Measurements from ENCODE around the gene WASHC4.

WASHC4 gene, protein sequence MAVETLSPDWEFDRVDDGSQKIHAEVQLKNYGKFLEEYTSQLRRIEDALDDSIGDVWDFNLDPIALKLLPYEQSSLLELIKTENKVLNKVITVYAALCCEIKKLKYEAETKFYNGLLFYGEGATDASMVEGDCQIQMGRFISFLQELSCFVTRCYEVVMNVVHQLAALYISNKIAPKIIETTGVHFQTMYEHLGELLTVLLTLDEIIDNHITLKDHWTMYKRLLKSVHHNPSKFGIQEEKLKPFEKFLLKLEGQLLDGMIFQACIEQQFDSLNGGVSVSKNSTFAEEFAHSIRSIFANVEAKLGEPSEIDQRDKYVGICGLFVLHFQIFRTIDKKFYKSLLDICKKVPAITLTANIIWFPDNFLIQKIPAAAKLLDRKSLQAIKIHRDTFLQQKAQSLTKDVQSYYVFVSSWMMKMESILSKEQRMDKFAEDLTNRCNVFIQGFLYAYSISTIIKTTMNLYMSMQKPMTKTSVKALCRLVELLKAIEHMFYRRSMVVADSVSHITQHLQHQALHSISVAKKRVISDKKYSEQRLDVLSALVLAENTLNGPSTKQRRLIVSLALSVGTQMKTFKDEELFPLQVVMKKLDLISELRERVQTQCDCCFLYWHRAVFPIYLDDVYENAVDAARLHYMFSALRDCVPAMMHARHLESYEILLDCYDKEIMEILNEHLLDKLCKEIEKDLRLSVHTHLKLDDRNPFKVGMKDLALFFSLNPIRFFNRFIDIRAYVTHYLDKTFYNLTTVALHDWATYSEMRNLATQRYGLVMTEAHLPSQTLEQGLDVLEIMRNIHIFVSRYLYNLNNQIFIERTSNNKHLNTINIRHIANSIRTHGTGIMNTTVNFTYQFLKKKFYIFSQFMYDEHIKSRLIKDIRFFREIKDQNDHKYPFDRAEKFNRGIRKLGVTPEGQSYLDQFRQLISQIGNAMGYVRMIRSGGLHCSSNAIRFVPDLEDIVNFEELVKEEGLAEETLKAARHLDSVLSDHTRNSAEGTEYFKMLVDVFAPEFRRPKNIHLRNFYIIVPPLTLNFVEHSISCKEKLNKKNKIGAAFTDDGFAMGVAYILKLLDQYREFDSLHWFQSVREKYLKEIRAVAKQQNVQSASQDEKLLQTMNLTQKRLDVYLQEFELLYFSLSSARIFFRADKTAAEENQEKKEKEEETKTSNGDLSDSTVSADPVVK

DNA sequence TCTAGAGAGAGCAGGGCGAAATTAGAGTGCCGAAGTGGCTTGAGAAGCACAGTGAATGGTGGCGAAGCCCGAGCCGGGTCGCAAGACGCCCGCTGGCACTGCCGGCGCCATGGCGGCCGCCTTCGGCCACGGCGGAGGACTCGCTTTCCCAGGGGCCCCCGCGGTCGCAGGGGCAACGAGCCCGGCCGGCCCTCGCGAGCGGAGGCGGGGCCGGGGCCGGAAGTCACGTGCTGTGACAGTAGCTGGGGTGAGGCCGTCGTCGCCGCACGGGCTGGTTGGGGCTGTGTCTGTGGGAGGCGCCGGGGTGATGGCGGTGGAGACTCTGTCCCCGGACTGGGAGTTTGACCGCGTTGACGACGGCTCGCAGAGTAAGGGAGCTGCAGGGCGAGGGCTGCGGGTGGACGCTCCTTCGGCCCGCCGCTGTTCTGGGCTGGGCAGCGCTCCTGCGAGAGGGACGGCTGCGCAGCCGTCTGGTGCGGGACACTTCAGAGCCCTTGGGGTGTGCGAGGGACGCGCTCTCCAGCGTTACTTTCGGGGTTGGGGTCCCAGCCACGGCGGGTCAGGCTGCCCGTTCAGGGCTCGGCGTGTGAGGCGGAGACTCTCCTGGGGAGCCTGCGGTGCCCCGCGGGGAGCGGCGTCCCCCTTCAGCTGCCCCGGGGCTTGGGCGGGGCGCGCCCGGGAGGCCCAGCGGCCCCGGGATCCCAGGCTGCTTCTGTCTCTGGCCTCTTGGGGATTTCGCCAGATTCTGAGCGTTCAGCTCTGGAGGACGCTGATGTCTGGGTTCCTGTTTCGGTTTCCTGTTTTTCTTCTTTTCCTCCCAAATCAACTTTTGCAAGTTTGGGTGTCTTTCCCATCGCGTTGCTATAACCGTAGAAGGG lies at the start of gene WASHC4:
TSS of gene WASHC4 (plus strand) at position 238 of the 878 bp plus-strand sequence. CDS start at position 308, 70 bp downstream.
- DNase-seq (ENCODE audit: low read depth): peak; percentile 86

DNA sequence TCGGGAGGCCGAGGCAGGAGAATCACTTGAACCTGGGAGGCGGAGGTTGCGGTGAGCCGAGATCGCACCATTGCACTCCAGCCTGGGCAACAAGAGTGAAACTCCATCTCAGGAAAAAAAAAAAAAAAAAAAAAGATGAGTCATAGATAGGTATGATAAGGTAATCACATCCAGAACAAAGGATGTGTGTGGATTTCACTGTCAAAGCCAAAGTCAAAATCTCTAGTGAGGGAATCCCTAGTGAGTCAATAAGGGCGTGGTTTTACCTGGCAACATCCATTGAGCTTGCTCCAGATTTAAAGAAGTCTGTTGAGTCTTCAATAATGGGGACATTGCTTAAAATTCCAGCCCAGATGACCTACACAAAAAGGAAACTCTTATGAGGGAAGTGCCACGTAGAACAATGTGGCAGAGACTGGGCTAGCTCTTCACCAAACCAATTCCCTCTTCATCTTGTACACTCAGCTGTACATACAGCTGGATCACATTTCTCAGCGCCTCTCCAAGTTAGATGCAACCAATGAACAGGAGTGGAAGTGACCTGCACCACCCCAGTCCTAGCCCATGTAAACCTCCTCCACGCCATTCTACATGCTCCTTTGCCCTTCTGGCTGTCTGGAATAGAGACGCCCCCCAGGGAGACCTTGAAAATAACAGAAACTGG lies 46.7 kb upstream of the WASHC4 start:
- DNase-seq (ENCODE audit: low read depth): no peak

DNA sequence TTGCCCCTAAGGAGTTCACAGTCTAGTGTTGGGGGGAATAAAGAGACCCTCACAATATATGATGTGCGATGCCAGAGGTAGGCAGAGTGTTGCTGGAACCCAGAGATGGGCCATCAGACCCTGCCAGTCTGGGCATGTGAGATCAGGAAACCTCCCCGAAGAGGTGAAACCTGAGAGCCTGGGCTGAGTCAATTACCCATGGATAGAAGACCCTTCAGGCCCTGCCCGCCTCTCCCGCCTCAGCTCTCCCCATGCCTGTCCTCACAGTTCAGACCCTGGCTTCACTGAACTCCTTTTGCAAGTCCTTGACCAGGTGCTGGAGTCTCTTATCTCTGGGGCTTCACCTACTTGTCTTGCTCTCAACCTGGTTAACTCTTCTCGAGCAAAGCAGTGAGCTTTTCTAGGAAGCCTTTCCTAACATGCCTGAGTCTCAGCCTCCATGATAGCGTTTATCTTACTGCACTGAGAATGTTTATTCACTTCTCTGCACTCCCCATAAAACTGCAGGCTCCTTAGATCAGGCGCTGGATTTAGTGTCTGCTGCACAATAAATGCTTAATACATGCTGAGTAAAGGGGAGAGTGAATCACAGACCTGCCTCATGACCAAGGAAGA lies 42.9 kb upstream of the WASHC4 start:
- no peak for DNase-seq (ENCODE audit: low read depth)

DNA sequence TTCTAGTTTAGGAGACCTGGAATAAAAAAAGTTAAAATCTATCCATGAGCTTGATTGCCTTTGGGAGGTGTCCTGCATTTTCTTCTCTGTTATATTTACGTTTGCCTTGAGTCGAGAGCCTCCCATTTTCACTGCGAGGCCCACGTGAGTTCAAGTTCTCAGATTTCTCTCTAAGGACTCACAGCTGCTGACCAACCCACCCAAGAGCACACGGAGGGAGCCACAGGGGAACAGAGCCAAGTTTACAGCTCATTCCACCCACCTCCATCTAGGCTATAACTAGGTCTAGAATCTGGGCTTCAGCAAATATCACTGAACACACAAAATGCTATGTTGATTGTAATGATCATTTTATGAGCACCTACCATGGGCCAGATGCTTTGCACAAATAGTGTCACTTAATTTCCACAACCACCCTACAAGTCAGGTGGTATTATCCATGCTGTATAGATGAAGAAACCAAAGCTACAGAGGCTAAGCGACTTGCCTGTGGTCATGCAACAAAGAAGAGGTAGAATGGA lies 40.0 kb upstream of the WASHC4 start:
- no peak for DNase-seq (ENCODE audit: low read depth)

DNA sequence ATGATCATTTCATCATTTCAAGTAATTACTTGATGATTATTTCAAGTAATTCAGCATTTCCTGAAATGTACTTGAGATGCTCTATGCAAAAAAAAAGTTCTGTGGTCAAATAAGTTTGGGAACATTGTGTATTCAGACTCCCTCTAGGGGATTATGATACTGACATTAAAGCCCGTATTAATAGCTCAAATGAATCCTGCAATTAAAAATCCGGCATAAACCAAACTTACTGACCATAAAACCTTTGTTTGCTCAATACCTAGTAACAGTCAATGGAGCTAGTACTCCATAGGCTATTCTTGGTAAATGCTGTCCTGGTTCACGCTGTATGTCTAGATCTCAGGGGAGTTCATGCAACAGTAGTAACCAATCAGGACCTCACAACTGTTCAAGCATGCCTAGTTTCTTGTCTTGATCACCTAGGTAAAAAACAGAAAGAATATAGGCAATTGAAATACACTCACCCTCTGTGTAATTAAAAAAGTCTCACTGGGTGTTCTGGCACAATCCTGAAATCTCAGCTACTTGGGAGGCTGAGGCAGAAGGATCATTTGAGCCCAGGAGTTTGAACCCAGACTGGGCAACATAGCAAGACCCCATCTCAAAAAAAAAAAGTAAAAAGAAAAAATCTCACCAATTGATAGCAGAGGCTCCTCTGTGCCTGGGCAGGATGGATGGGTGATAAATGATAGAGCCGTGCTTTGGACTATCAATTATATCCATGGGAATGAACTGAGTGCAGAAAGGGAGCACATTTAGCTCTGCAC lies 37.4 kb upstream of the WASHC4 start:
- DNase-seq (ENCODE audit: low read depth): no peak

DNA sequence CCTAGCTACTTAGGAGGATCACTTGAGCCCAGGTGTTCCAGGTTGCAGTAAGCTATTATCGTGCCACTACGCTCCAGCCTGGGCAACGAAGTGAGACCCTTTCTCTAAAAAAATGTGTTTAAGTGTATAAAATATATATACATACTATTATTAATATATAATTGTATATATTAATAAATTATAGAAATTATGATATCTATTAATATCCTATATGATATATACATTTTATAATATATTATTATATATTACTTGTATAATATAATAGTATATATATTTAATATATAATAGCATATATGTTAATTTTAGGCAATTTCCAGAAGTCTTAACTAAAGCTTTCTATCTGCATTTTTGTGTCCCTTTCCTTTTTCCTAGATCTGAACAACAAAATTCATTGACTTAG lies 35.5 kb upstream of the WASHC4 start:
- no peak for DNase-seq (ENCODE audit: low read depth)

DNA sequence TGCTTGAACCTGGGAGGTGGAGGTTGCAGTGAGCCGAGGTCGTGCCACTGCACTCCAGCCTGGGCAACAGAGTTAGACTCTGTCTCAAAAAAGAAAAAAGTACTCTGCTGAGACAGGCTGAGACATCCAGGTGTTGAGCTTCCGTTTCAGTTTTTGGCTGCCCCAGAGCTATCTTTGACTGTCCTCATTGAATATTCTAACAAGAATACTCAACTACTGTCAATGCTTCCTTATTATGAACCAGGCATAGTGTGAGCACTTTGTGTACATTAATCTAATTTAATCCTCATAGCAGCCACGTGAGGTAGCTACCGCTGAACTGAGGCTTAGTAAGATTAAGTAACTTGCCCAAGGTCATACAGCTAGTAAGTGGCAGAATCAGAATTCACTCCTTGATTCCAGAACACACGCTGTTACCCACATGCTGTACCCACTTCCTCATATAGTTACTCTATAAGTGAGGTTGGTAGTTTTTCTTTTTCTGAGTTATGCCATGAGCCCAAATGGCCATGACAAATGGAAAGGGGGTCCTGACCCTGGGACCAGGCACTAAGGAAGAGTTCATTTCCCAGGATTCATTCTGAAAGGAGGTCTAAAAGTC lies 34.5 kb upstream of the WASHC4 start:
- no peak for DNase-seq (ENCODE audit: low read depth)

DNA sequence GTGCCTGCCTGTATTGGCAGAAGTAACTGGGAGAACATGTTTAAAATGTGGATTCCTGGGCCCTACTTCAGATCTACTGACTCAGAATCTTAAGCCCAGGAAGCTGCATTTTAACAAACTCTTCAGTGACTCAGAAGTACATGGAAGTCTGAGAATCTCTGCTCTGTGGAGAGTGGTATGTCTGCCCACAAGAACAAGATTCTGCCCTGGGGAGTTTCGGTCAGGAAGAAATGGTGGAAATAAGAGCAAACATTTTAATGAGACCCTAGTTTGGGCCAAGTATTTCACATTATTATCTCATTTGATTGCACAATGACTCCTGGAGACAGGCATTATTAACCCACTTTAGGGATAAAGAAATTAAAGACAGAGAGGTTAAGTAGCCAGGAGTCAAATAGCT lies 31.4 kb upstream of the WASHC4 start:
- peak; percentile 73 for DNase-seq (ENCODE audit: low read depth)

DNA sequence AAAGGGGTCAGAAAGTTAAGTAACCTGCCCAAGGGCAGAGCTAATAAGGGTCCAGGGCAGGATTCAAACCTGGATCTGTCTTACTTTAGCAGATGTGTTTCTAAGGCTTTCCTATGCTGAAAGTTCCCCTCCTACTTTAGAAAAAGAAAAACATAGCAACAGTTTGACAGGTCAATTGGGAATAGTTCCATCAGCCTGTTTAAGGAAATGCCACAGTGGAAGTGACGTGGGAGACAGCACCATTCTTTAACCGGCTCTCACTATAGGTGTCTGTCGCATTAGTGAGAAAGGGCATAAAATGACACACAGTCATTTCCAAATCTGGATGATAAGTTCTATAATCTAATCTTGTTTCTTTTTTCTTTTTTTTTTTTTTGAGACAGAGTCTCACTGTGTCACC lies 30.6 kb upstream of the WASHC4 start:
- no peak for DNase-seq (ENCODE audit: low read depth)

DNA sequence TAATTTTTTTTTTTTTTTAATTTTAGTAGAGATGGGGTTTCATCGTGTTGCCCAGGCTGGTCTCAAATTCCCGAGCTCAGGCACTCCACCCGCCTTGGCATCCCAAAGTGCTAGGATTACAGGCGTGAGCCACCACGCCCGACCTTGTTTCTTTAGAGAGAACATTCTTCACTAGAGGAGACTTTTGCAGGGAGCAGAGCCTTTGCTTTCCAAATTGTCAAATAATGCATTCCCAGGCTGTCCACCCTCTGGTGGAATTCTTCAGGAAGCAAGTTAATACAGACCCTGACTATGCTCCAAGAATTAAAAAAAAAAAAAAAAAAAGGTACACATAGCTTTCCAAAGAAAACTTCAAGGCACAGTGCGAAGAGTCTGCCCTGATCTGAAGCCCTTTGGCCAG lies 30.1 kb upstream of the WASHC4 start:
- DNase-seq (ENCODE audit: low read depth): no peak

DNA sequence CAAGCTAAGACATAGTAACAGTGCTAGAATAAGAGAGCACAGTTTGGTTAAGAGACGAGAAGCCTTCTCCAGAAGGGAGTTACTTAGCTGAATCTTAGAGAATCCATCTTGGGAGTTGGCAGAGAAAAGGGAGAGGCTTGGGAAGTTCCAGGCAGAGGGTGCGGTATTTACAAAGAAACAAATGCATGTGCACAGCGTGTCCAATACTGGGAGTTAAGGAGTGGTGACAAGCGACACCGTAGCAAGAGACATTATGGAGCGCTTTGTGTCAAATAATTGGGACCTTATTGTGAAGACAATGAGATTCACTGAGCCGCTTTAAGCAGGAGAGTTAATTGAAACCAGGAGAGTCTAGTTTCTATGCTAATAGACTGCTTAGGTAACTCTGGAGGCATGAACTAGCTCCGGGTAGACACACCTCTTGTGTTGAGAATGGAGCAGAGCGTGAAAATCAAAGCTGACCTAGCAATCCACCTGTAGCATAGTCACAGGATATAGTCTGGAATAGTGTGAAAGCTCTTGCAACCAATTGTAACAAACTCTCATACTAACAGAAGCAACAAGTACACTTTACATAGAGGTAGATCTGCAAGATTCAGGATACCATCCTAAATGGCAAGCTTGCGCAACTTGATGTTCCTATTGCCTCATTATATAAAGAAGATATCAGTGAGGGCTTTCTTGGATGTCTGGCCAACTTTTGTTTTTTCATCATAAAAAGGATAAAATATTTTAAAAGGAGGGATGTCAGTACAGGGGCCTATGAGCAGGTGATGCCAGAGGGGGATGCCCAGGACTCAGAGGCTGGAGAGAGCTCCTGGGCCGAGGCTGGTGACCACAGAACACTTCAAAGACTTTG lies 28.6 kb upstream of the WASHC4 start:
- DNase-seq (ENCODE audit: low read depth): no peak

DNA sequence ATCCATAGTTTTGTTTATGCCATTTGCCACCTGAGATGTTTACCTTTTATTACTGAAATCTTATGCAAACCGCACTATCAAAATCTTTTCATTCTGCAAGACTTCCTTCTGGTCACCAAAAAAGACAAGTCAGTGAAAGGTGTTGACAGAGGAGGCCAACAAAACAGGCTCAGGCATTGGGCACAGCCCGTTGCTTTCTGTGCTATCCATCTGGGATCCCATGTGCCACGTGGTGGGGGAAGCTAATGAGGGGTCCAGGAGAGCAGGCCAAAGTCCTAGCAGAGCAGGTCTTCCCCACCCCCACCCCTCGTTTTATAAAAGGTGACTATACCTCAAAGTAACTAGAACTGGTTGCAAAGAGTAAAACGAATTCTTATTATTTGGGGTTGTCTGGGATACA lies 24.5 kb upstream of the WASHC4 start:
- DNase-seq (ENCODE audit: low read depth): no peak

DNA sequence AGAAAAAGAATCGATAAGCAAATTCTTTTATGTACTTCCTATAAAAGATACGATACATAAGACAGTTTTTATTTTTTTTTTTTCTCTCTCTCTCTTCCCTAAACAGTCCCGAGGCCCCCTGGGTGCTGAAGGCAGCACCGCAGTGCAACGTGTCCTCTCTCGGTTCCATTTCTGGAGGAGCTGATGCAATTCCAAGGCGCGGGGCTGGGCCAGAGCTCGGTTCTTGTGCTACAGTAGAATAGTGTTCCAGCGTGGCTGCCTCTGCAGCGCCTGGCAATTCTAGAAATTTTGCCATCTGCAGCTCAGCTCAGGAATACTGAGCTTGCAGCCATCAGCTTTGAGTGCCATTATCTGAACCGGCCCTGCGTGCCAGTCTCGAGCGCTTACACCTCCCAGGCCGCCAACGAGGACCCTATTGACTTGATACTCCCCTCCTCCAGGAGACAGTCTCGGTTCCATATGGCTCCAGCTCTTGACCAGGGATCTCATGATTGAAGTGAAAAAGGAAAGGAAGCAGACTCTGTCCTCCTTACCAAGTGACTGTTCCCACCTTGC lies 23.9 kb upstream of the WASHC4 start:
- peak; percentile 59 for DNase-seq (ENCODE audit: low read depth)

DNA sequence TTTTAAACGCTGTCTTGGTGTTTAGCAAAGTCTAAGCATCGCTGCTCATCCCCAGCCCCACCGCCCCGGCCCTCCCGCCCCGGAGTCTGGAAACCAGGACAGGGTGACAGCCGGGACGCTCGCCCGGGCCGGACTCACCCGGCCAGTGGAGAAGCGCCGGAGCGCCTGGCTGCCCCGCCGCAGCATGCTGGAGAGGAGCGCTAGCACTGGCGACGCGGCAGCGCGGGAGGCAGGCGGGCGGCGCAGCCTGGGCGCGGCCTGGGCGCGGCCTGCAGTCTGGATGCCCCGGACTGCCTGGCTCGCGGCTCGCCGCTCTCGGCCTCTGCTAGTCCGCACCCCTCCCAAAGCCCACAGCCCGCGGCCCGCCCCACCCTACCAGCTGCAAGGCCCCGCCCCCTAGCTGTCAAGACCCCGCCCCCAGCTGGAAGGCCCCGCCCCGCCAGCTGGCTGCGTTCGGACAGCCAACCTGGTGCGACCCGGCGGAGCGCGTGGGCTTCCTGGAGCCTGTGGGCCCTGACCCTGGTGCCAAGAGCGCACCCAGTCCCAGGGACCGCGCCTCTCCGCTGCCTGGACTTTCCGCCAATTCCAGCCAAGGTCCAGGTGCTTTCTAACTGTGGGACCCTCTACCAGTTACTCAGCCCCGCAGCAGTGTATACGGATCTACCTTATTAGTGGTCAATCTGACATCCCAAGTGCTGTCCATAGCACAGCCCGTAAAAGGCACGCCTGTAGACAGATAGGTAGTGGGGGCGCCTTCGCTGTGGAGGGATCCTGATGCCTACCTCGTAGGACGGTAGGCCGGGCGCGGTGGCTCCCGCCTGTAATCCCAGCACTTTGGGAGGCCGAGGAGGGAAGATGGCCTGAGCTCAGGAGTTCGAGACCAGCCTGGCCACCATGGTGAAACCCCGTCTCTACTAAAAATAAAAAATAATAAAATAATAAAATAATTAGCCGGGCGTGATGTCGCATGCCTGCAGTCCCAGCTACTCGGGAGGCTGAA lies 23.0 kb upstream of the WASHC4 start, which contains the start of gene ALDH1L2:
TSS of gene ALDH1L2 (minus strand) at position 208 of the 1,000 bp plus-strand sequence. CDS start at position 186, 22 bp downstream.
- DNase-seq (ENCODE audit: low read depth): peak; percentile 69

DNA sequence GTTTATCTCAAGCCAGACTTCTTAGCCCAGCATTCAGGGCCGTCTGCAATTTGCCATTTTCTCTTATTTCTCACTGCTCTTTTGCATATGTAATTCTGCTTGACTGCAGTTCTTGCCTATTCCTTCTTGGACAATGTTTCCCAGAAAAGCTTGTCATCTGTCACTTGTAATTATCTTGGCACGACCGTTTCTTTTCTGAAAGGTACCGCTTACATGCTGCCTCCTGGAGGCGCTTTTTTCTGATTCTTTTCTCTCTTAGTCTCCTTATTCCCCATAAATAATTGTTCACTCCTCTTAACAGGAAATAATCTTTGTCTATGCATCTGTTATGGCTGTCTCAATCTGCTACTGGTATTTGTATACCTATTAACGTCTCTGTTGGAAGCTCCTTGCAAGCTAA lies 22.0 kb upstream of the WASHC4 start:
- no peak for DNase-seq (ENCODE audit: low read depth)

DNA sequence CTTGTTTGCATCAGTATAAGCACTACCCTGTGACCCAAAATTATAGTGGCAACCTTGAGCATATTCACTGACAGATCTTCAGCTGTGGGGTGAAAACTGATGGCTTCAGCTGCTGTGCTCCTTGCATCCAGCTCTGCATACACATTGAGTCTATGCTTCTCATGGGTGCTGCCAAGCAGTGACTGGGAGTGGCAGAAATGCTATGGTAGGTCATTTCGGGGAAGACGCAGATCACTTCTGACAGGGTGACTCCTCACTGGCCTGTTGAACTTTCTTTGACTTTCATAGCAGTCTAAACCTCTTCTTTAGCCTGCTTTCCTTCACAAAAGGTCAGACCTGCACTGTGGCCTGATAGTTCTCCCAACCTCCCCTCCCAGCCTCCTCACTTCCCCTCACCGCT lies 17.7 kb upstream of the WASHC4 start:
- DNase-seq (ENCODE audit: low read depth): no peak
